ENCODE results near the gene PKP1.

DNA sequence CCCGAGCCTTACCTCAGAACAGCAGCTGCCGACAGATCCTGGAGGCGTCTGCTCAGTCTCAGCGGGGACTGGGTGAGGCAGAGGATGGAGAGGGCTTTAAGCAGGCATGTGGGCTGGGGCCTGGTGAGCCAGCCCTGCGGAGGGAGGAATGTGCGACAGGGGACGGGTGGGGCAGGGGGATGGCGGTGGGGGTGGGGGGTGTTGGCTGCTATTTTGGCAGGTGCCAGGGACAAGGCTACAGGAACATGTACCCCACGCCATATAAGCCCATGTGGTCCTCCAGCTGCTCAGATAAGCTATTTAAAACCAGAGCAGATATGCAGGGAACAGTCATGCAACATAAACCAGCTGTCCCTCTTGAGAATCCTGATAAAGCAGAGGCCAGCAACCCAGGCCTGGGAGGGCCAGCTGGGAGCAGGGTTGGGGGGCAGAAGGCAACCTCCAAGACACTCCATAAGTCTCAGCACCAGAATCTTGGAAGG is 94.3 kb downstream of the PKP1 start, which contains the start of gene TNNT2:
- TF ChIP-seq, protein P1, sequence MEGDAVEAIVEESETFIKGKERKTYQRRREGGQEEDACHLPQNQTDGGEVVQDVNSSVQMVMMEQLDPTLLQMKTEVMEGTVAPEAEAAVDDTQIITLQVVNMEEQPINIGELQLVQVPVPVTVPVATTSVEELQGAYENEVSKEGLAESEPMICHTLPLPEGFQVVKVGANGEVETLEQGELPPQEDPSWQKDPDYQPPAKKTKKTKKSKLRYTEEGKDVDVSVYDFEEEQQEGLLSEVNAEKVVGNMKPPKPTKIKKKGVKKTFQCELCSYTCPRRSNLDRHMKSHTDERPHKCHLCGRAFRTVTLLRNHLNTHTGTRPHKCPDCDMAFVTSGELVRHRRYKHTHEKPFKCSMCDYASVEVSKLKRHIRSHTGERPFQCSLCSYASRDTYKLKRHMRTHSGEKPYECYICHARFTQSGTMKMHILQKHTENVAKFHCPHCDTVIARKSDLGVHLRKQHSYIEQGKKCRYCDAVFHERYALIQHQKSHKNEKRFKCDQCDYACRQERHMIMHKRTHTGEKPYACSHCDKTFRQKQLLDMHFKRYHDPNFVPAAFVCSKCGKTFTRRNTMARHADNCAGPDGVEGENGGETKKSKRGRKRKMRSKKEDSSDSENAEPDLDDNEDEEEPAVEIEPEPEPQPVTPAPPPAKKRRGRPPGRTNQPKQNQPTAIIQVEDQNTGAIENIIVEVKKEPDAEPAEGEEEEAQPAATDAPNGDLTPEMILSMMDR (IDR thresholded peaks at IDR 0.05) = no peak
- no peak for TF ChIP-seq POLR2A (IDR thresholded peaks at IDR 0.05)
